ENCODE results near the gene DNAJC21.
A peak's percentile ranks its signal among the peaks of the same experiment; 100 is the strongest.

DNAJC21 gene

DNA sequence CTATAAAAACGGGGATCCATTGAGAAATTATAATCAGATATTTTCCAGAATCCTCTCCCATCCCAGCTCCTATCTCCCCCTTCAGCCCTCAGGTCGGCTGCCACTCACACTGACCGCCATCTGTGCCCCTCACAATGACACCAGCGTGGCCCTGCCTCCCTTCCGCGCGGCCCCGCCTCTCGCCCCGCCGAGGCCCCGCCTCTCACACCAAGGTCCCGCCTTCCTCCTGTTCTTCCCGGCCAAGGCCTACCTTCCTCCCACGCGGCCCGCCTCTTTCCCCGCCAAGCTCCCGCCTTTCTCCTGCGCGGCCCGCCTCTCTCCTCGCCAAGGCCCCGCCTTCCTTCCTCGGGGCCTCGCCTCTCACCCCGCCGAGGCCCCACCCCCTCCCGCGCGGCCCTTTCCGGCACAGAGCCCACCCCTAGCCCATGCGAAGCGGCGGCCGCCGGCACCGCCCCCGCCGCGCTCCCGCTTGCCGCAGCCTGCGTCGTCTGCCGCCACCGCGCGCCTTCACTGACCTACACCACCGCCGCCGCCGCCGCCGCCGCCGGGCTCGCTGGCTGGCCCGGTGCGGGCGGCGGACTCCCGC, at the start of gene DNAJC21:
Gene DNAJC21 (plus strand): TSS at position 426 of the 586 bp plus-strand sequence. CDS start 261 bp downstream, outside the sequence.
- H3K4me3 ChIP-seq (ENCODE audit: low read depth, low read length), result peak within 1 kb of the TSS; percentile 84
- H2AFZ ChIP-seq (ENCODE audit: low read length, unreplicated experiment), result peak within 1 kb of the TSS; percentile 67
- H3K79me2 ChIP-seq (ENCODE audit: control insufficient read depth, insufficient read depth, low read length, unreplicated experiment), result peaks cover 43% of the 10 kb centered on the region
- peaks cover 25% of the 10 kb centered on the region for H3K36me3 ChIP-seq (ENCODE audit: insufficient read depth, low read length)
- H3K27me3 ChIP-seq (ENCODE audit: insufficient read depth, low read length), result no peaks in the 10 kb centered on the region
- peak within 1 kb of the TSS; percentile 51 for H3K27ac ChIP-seq (ENCODE audit: low read depth, low read length)
- H3K4me1 ChIP-seq (ENCODE audit: control insufficient read depth, insufficient read depth, low read length, unreplicated experiment), result peaks cover 12% of the 10 kb centered on the region

DNA sequence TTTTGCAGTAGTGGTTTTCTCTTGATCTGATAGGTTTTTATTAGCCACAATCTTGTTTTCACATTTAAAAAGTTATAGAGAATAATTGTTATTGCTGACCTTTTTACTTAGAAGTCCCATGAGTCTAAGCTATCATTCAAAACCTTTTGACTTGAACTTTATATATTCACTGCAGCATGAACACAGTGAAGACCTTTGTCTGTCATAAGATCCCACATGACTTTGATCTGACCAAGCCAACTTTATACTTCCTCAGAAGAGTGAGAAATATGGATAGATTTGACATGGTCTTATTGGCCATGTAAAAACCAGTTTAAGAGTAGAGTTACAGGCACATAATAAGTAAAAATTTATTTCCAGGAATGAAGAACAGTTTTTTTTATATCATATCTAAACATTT, 48.1 kb upstream of the DNAJC21 start:
- Histone ChIP-seq H3K79me2 (ENCODE audit: control insufficient read depth, insufficient read depth, low read length, unreplicated experiment) (no peaks in the 10 kb centered on the region), H3K27ac (ENCODE audit: low read depth, low read length) (no peak overlapping the region), H3K27me3 (ENCODE audit: insufficient read depth, low read length) (no peaks in the 10 kb centered on the region), H3K36me3 (ENCODE audit: insufficient read depth, low read length) (no peaks in the 10 kb centered on the region), H2AFZ (ENCODE audit: low read length, unreplicated experiment) (no peak overlapping the region), H3K4me1 (ENCODE audit: control insufficient read depth, insufficient read depth, low read length, unreplicated experiment) (no peaks in the 10 kb centered on the region), H3K4me3 (ENCODE audit: low read depth, low read length) (no peak overlapping the region)

DNA sequence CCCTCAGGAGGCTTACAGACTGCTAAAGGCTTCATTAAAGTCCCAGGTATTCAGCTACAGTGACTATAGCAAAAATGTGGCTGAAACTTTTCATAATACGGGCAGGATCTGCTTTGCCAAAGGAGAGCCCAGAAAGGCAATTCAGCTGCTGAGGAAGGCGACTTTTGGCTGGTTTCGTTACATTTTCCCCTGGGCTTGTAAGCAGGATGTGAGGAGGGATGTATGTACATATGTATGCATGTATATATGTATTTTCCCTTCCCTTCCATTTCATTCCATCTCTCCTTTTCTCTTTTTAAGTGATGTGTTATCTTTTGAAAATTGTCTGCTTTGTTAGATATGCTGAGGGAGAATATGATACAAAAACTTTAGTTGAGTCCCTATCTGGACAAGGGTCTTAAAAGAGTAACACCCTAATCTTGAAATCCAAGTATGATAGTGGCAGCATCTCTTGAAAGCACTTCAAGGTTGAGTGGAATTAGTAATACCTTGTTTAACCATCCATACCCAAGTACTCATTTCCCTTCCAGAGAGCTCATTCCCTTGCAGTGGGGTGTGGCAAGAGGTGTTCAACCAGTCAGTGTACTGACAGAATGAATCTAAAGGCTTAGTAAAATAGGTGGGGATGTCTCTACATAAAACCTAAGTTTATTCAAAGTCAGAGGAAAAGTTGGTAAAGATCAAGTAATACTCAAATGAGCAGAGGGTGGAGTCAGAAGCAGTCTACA, 42.8 kb upstream of the DNAJC21 start:
- no peaks in the 10 kb centered on the region for H3K4me1 ChIP-seq (ENCODE audit: control insufficient read depth, insufficient read depth, low read length, unreplicated experiment)
- no peak overlapping the region for H3K27ac ChIP-seq (ENCODE audit: low read depth, low read length)
- no peaks in the 10 kb centered on the region for H3K36me3 ChIP-seq (ENCODE audit: insufficient read depth, low read length)
- H3K4me3 ChIP-seq (ENCODE audit: low read depth, low read length), result no peak overlapping the region
- no peaks in the 10 kb centered on the region for H3K27me3 ChIP-seq (ENCODE audit: insufficient read depth, low read length)
- no peaks in the 10 kb centered on the region for H3K79me2 ChIP-seq (ENCODE audit: control insufficient read depth, insufficient read depth, low read length, unreplicated experiment)
- H2AFZ ChIP-seq (ENCODE audit: low read length, unreplicated experiment), result no peak overlapping the region

DNA sequence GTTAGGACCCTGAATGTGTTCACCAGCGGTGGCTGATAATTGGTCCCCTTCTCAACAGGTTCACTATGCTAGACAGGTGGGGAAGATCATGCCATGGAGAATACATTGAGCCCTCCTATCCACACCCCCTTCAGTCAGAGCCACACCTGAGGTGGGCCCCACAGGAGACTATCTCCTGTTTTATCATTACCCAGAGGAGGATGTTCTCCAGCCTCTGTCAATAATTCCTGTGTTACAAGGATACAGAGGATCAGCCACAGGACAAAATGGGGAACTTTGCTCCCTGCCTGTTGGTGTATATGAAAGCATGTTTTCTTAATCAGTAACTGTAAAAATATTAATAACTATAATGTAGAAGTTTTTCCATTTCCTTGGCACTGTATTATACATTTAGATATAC, 40.0 kb upstream of the DNAJC21 start:
- Histone ChIP-seq H3K4me3 (ENCODE audit: low read depth, low read length) (no peak overlapping the region), H3K4me1 (ENCODE audit: control insufficient read depth, insufficient read depth, low read length, unreplicated experiment) (peaks cover 5% of the 10 kb centered on the region), H3K27me3 (ENCODE audit: insufficient read depth, low read length) (no peaks in the 10 kb centered on the region), H3K79me2 (ENCODE audit: control insufficient read depth, insufficient read depth, low read length, unreplicated experiment) (no peaks in the 10 kb centered on the region), H3K27ac (ENCODE audit: low read depth, low read length) (no peak overlapping the region), H3K36me3 (ENCODE audit: insufficient read depth, low read length) (no peaks in the 10 kb centered on the region), H2AFZ (ENCODE audit: low read length, unreplicated experiment) (no peak overlapping the region)

DNA sequence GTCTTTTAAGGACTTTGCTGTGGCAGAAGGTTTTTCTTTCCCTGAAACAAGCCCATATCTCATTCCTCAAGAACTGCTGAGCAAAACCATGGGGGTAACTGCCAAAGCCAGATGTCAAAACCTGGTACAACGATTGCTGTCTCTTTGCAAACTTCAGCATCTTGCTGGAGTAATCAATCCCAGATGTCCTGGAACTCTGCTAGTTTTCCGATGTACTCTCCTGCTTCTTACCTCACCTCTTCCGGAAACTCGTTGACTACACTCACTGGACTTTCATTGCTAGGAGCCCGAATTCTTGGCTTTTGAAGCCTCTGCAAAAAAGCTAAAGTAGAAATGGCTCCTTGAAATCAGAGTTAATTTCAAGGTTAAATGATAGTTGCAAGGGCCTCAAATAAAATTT, 37.4 kb upstream of the DNAJC21 start:
- no peak overlapping the region for H3K27ac ChIP-seq (ENCODE audit: low read depth, low read length)
- no peak overlapping the region for H3K4me3 ChIP-seq (ENCODE audit: low read depth, low read length)
- H3K36me3 ChIP-seq (ENCODE audit: insufficient read depth, low read length), result no peaks in the 10 kb centered on the region
- no peaks in the 10 kb centered on the region for H3K27me3 ChIP-seq (ENCODE audit: insufficient read depth, low read length)
- no peaks in the 10 kb centered on the region for H3K79me2 ChIP-seq (ENCODE audit: control insufficient read depth, insufficient read depth, low read length, unreplicated experiment)
- no peak overlapping the region for H2AFZ ChIP-seq (ENCODE audit: low read length, unreplicated experiment)
- H3K4me1 ChIP-seq (ENCODE audit: control insufficient read depth, insufficient read depth, low read length, unreplicated experiment), result peaks cover 5% of the 10 kb centered on the region

DNA sequence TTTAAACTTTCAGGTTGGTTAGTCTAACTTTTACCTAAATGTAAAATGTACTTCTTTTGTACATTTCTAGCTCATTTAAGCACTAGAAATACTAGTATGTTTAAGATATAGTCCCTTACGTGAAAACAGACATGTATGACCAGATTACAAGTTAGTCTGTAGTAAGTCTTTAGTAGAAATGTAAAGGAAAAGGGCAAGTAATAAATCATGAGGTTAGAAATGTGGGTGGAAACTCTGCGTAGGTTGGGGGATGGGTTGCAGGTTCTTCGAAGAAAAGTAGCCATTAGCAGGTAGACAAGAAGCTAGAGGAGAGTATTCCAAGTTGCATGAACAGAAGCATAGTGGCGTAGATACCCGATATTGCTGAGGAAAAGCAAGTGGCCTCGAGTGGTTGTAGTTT, 36.9 kb upstream of the DNAJC21 start:
- Histone ChIP-seq H3K4me1 (ENCODE audit: control insufficient read depth, insufficient read depth, low read length, unreplicated experiment) (peaks cover 5% of the 10 kb centered on the region), H2AFZ (ENCODE audit: low read length, unreplicated experiment) (no peak overlapping the region), H3K36me3 (ENCODE audit: insufficient read depth, low read length) (no peaks in the 10 kb centered on the region), H3K79me2 (ENCODE audit: control insufficient read depth, insufficient read depth, low read length, unreplicated experiment) (no peaks in the 10 kb centered on the region), H3K27ac (ENCODE audit: low read depth, low read length) (no peak overlapping the region), H3K27me3 (ENCODE audit: insufficient read depth, low read length) (no peaks in the 10 kb centered on the region), H3K4me3 (ENCODE audit: low read depth, low read length) (no peak overlapping the region)

DNA sequence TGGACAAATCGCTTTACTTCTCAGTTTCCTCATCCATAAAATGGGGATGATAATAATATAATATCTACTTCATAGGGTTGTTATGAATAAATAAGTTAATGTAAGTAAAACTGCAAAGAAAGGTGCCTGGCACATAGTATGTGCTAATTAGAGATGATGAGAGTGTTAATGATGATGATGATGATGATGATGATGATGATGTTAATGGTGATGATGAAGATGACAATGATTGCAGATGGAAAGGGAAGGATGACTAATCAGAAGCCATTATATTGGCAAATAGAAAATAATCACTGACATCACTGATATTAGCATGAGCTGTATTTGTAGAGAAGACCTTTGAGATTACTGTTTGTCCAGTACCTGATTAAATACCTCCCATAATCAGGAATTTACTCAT, 34.6 kb upstream of the DNAJC21 start:
- Histone ChIP-seq H3K36me3 (ENCODE audit: insufficient read depth, low read length) (no peaks in the 10 kb centered on the region), H3K27me3 (ENCODE audit: insufficient read depth, low read length) (no peaks in the 10 kb centered on the region), H3K79me2 (ENCODE audit: control insufficient read depth, insufficient read depth, low read length, unreplicated experiment) (no peaks in the 10 kb centered on the region), H2AFZ (ENCODE audit: low read length, unreplicated experiment) (no peak overlapping the region), H3K4me3 (ENCODE audit: low read depth, low read length) (no peak overlapping the region), H3K27ac (ENCODE audit: low read depth, low read length) (no peak overlapping the region), H3K4me1 (ENCODE audit: control insufficient read depth, insufficient read depth, low read length, unreplicated experiment) (peaks cover 5% of the 10 kb centered on the region)

DNA sequence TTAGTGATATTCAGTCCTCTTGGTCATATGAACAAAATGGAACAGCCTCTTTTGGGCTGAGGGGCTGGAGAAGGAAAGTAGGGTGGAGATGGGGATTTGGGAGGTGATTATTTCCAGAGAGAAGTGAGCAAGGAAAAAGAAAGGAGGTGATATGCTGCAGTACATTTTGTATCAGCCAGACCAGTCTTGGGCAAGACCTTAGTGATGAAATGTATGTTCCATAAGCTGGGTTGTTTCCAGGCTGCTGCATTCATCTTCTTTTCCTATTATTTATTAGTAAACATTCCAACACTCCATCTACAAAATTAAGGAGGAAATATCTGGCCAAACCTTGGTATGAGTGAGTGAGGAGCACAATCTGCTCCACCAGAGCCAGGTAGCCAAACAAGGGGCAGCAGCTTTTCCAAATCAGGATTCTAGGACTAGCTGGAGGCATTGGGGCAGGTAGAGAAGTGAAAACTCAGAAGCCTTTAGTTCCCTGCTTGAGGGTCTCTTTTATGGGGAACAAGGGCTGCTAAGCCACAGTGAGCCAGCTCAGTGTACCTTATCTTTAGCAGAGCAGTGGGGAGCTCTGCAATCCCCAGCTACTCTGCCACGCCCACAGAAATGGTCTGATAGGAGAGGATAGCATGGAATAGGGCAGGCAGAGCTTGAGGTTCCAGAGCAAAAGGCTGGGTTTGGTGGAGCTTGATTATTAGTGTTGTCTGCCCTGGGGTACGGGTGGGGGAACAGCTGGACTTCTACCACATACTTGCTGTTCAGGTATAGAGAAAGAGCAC, 33.5 kb upstream of the DNAJC21 start:
- H3K4me1 ChIP-seq (ENCODE audit: control insufficient read depth, insufficient read depth, low read length, unreplicated experiment), result peaks cover 5% of the 10 kb centered on the region
- no peaks in the 10 kb centered on the region for H3K36me3 ChIP-seq (ENCODE audit: insufficient read depth, low read length)
- H3K4me3 ChIP-seq (ENCODE audit: low read depth, low read length), result no peak overlapping the region
- no peak overlapping the region for H2AFZ ChIP-seq (ENCODE audit: low read length, unreplicated experiment)
- H3K27me3 ChIP-seq (ENCODE audit: insufficient read depth, low read length), result no peaks in the 10 kb centered on the region
- no peak overlapping the region for H3K27ac ChIP-seq (ENCODE audit: low read depth, low read length)
- H3K79me2 ChIP-seq (ENCODE audit: control insufficient read depth, insufficient read depth, low read length, unreplicated experiment), result no peaks in the 10 kb centered on the region

DNA sequence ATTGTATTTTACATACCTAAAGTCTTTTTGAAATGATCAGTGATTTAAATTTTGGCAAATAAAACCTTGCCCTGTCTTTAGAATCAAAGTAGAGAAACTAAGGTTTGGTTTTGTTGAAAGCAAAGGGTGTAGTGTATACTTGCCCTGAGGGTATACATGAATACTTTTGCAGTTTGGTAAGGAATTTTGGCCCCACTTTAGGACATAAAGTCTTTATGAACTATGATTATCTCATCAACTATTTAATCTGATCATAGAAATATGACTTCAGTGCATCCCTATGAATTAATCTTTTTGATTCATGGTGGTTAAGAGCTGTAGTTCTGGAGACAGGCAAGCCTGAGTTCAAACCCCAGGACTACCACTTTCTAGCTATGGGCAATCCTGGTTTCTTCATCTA, 31.7 kb upstream of the DNAJC21 start:
- Histone ChIP-seq H2AFZ (ENCODE audit: low read length, unreplicated experiment) (no peak overlapping the region), H3K27me3 (ENCODE audit: insufficient read depth, low read length) (no peaks in the 10 kb centered on the region), H3K27ac (ENCODE audit: low read depth, low read length) (no peak overlapping the region), H3K4me3 (ENCODE audit: low read depth, low read length) (no peak overlapping the region), H3K36me3 (ENCODE audit: insufficient read depth, low read length) (0 out of 2 replicates have a peak, but pooled peaks cover under 1% of the 10 kb centered on the region), H3K4me1 (ENCODE audit: control insufficient read depth, insufficient read depth, low read length, unreplicated experiment) (no peaks in the 10 kb centered on the region), H3K79me2 (ENCODE audit: control insufficient read depth, insufficient read depth, low read length, unreplicated experiment) (no peaks in the 10 kb centered on the region)

DNA sequence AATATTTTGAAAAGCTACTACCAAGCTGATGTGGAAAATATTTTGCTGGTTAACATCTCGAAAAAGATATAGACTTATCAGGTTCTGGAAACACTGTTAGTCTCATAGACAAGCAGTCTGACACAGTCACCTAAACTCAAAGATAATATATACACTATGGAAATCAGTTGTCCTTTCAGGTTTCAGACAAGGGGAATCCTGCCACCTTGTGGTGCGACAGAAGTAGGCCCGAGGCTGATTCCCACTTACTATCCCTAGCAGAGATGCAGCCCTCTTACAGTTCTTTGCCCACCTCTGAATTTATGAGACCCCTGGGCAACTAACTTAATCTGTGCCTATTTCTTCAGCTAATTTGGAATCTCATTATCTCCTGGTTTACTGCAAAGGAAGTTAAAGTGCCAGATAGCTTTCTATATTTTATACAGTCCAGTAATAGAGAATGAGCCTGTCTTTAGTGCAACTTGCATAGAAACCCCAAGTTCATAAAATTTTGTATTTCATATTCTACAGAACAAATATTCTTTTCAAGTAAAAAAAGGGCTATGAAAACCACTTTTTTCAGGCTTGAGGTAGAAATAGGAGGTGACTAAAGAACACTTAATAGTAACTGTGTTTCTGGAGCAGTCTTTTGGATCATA, 31.0 kb upstream of the DNAJC21 start:
- Histone ChIP-seq H3K79me2 (ENCODE audit: control insufficient read depth, insufficient read depth, low read length, unreplicated experiment) (no peaks in the 10 kb centered on the region), H2AFZ (ENCODE audit: low read length, unreplicated experiment) (no peak overlapping the region), H3K36me3 (ENCODE audit: insufficient read depth, low read length) (0 out of 2 replicates have a peak, but pooled peaks cover 5% of the 10 kb centered on the region), H3K27ac (ENCODE audit: low read depth, low read length) (no peak overlapping the region), H3K4me3 (ENCODE audit: low read depth, low read length) (no peak overlapping the region), H3K27me3 (ENCODE audit: insufficient read depth, low read length) (no peaks in the 10 kb centered on the region), H3K4me1 (ENCODE audit: control insufficient read depth, insufficient read depth, low read length, unreplicated experiment) (no peaks in the 10 kb centered on the region)

All from ACC112 (cell line).